Kidney epithelial cell (primary cell): Measurements from ENCODE around the gene CNTN5. TPM values are rescaled to one million over a fixed set of nuclear protein-coding genes. Genes with fewer than 3 reads are reported as not detected.

Experiments used
- DNase-seq: peaks from one replicate; pipeline ENCODE4 v3.0.0-alpha.2; 2010; ENCODE audit warnings: low read depth
- H3K27me3 ChIP-seq: 2 replicates; pipeline ENCODE4 v1.6.0; 2011; ENCODE audit warnings: low read length; ENCODE audit not compliant: control insufficient read depth, insufficient read depth
- H3K36me3 ChIP-seq: 2 replicates; pipeline ENCODE4 v1.5.1; 2011; ENCODE audit warnings: low read length; ENCODE audit not compliant: control insufficient read depth, insufficient read depth
- H3K4me3 ChIP-seq: 2 replicates; pipeline ENCODE4 v1.5.1; 2011; ENCODE audit warnings: low read depth, mild to moderate bottlenecking, control low read depth, low read length
- CTCF ChIP-seq: IDR thresholded peaks from 2 replicates; pipeline ENCODE4 v1.5.1; 2011; ENCODE audit warnings: mild to moderate bottlenecking, moderate library complexity, low read length, control low read depth, inconsistent platforms; ENCODE audit not compliant: insufficient read depth, poor library complexity, severe bottlenecking
- total RNA-seq: library from RNA; depleted of rRNA; stranded (reverse); fragments of >200 nt; gene quantifications from 2 replicates; pipeline ENCODE4 v1.2.3, GENCODE V29; 2015

CNTN5 gene
- total RNA-seq, 1 donor from 2014 or later: 0.29 TPM

- H3K27me3 ChIP-seq: no peaks in the 10 kb centered on the region
- DNase-seq: no peak
- no peaks in the 10 kb centered on the region for H3K36me3 ChIP-seq
- H3K4me3 ChIP-seq: no peak overlapping the region
- TF ChIP-seq CTCF: no peak
Observed at GRCh38 chr11:99246199-99246598, 225.4 kb downstream of the CNTN5 start.

GRCh38 chr11:99256614-99257013 lies 235.9 kb downstream of the CNTN5 start:
- TF ChIP-seq CTCF: no peak
- Histone ChIP-seq H3K36me3 (no peaks in the 10 kb centered on the region), H3K27me3 (no peaks in the 10 kb centered on the region), H3K4me3 (no peak overlapping the region)
- no peak for DNase-seq

- no peak for DNase-seq
- Histone ChIP-seq H3K36me3 (no peaks in the 10 kb centered on the region), H3K4me3 (no peak overlapping the region), H3K27me3 (no peaks in the 10 kb centered on the region)
- no peak for TF ChIP-seq CTCF
Observed at GRCh38 chr11:99257131-99257530, 236.4 kb downstream of the CNTN5 start.

GRCh38 chr11:99260696-99261095 lies 239.9 kb downstream of the CNTN5 start:
- DNase-seq: no peak

GRCh38 chr11:99268886-99269285 lies 248.1 kb downstream of the CNTN5 start:
- DNase-seq: no peak
- no peak for TF ChIP-seq CTCF

More at GRCh38 chr11:99260696-99261095, 239.9 kb downstream of the CNTN5 start:
- Histone ChIP-seq H3K4me3 (no peak overlapping the region), H3K27me3 (no peaks in the 10 kb centered on the region), H3K36me3 (no peaks in the 10 kb centered on the region)
- TF ChIP-seq CTCF: no peak

GRCh38 chr11:99271527-99271926 lies 250.8 kb downstream of the CNTN5 start:
- DNase-seq: no peak
- no peak for TF ChIP-seq CTCF
- H3K27me3 ChIP-seq: no peaks in the 10 kb centered on the region
- no peaks in the 10 kb centered on the region for H3K36me3 ChIP-seq
- no peak overlapping the region for H3K4me3 ChIP-seq

More at GRCh38 chr11:99268886-99269285, 248.1 kb downstream of the CNTN5 start:
- H3K36me3 ChIP-seq: no peaks in the 10 kb centered on the region
- H3K4me3 ChIP-seq: no peak overlapping the region
- H3K27me3 ChIP-seq: no peaks in the 10 kb centered on the region
